Muscle layer of colon (tissue), 2 donors: ENCODE results near the gene MYPN.
"Not testable (repeated sequence)": the region's sequence is repeated elsewhere in the genome, so short reads cannot be mapped to it uniquely, and the experiment has no call there.

Experiments
- H3K27ac ChIP-seq: one replicate; pipeline ENCODE4 v1.7.0; 2013; ENCODE audit warnings: low read depth, mild to moderate bottlenecking, low read length, moderate library complexity
- H3K27me3 ChIP-seq, 2 donors: one replicate each; pipeline ENCODE4 v1.7.0; 2013; ENCODE audit warnings: low read length in 2 of 2, mild to moderate bottlenecking in 2 of 2; ENCODE audit not compliant: insufficient read depth in 2 of 2, control insufficient read depth in 1 of 2
- H3K36me3 ChIP-seq: one replicate; pipeline ENCODE4 v1.7.0; 2013; ENCODE audit warnings: mild to moderate bottlenecking, low read length; ENCODE audit not compliant: insufficient read depth
- H3K4me1 ChIP-seq: one replicate; pipeline ENCODE4 v1.7.0; 2013; ENCODE audit warnings: mild to moderate bottlenecking, low read length; ENCODE audit not compliant: insufficient read depth
- H3K4me3 ChIP-seq, 2 donors: one replicate each; pipeline ENCODE4 v1.7.0; 2013; ENCODE audit warnings: low read length in 2 of 2, low read depth in 1 of 2, mild to moderate bottlenecking in 1 of 2, moderate library complexity in 1 of 2
- H3K9ac ChIP-seq: one replicate; pipeline ENCODE4 v1.7.0; 2013; ENCODE audit warnings: low read length
- H3K9me3 ChIP-seq: one replicate; pipeline ENCODE4 v1.7.0; 2013; ENCODE audit warnings: mild to moderate bottlenecking, low read length
- donor health status: abdominal sarcoma.
- donor health status: Adenocarcinoma of cecum.

MYPN gene

DNA sequence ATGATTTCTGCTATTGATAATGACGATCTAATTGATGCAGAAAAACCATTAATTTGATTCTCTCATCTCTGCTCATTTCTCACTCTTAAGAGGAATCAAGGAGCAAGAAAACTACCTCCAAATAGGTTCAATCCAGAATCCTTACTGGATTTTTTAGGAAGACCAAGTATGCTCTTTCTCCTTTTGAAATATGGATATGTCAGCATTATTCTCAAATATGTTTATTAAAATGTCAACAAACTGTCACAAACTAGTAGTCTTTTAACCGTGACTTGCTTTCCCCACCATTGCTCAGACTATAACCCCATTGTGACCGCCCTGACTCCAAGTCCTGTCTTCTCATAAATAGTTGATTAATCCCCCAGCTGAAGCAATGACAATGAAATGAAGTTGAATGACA lies 123.8 kb downstream of the MYPN start:
- Histone ChIP-seq H3K9ac (no peak overlapping the region), H3K27ac (no peak overlapping the region), H3K4me3 (no peak overlapping the region), H3K27me3 (no peaks in the 10 kb centered on the region), H3K4me1 (peaks cover 4% of the 10 kb centered on the region), H3K9me3 (no peaks in the 10 kb centered on the region), H3K36me3 (no peaks in the 10 kb centered on the region)

- no peak overlapping the region for H3K27ac ChIP-seq
- no peaks in the 10 kb centered on the region for H3K36me3 ChIP-seq
- no peaks in the 10 kb centered on the region for H3K9me3 ChIP-seq
- no peak overlapping the region for H3K4me3 ChIP-seq
- peaks cover 4% of the 10 kb centered on the region for H3K4me1 ChIP-seq
- H3K9ac ChIP-seq, result no peak overlapping the region
- no peaks in the 10 kb centered on the region for H3K27me3 ChIP-seq
Measured at GRCh38 chr10:68235111-68235510, 125.8 kb downstream of the MYPN start.

DNA sequence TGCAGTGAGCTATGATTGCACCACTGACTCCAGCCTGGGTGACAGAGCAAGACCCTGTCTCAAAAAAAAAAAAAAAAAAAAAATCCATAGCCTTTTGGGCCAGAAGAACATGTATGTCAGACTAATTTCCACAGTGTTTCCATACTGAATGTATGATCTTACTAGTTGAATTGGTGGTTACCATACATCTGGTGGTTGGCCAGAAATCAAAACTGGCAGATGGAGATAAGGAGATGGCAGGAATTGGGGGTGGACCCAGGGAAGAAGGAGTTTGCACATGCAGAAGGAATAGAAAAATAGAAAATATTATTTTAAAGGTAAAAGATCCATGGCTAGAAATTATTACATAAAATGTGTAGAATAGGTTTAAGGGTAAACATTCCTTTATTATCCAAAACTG lies 126.3 kb downstream of the MYPN start:
- Histone ChIP-seq H3K4me3 (no peak overlapping the region), H3K4me1 (peaks cover 3% of the 10 kb centered on the region), H3K9me3 (no peaks in the 10 kb centered on the region), H3K9ac (no peak overlapping the region), H3K27me3 (no peaks in the 10 kb centered on the region), H3K36me3 (no peaks in the 10 kb centered on the region), H3K27ac (no peak overlapping the region)

DNA sequence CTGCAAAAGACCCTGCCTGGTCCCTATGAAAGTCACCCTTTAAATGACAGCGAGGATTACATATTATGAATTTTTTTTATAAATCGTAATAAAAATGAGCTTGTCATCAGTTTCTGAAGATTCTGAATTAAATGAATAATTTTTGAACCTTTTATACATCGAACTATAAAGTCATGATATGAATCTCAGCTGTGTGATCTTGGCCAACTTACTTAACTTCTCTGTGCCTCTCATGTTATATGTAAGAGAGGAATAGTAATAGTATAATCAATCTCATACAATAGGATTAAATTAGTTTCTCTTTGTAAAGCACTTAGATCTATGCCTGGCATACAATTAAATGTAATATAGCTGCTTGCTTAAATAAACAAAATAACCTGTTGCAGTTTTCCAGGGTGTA lies 127.9 kb downstream of the MYPN start:
- Histone ChIP-seq H3K9me3 (no peaks in the 10 kb centered on the region), H3K9ac (no peak overlapping the region), H3K4me3 (no peak overlapping the region), H3K36me3 (no peaks in the 10 kb centered on the region), H3K4me1 (no peaks in the 10 kb centered on the region), H3K27me3 (no peaks in the 10 kb centered on the region), H3K27ac (no peak overlapping the region)

DNA sequence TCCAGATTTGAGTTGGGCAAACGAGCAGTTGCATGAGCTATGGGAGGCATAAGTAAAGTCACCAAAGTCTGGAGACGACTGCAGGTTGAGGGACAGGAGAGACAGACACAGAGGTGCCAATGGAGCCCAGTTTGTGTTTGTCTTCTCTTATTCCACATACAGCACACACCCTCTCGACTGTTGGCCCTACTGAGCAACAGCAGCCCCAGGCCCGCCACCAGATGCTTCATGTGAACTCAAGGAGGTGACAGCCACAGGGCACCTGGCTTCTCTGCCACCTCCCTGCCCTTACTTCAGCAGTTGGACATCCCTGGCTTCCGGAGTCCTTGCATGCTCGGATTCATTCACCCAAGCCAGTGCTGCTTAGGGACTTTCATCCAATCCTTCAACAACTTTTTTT lies 129.1 kb downstream of the MYPN start:
- Histone ChIP-seq H3K9me3 (no peaks in the 10 kb centered on the region), H3K27ac (no peak overlapping the region), H3K9ac (no peak overlapping the region), H3K27me3 (no peaks in the 10 kb centered on the region), H3K4me1 (no peaks in the 10 kb centered on the region), H3K36me3 (no peaks in the 10 kb centered on the region), H3K4me3 (no peak overlapping the region)

DNA sequence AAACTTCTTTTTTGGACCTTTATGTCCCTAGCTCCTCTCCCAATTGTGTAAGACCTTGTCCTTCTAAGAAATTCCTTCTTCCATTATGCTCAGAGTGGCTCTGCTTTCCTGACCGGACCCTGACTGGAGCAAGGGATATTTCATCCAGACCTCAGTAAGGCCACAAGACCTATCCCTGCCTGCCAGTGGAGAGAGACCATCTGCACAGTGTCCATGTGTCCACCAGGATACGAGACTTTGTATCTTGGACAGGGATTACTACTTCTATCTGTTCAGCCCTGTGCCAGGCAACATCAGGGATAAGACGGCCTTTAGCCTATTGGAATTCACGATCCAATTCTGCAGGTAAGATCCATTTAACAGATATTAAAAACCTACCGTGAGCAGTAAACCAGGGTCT lies 129.8 kb downstream of the MYPN start:
- H3K9me3 ChIP-seq, result no peaks in the 10 kb centered on the region
- no peaks in the 10 kb centered on the region for H3K36me3 ChIP-seq
- H3K4me1 ChIP-seq, result no peaks in the 10 kb centered on the region
- no peak overlapping the region for H3K4me3 ChIP-seq
- no peak overlapping the region for H3K9ac ChIP-seq
- no peaks in the 10 kb centered on the region for H3K27me3 ChIP-seq
- H3K27ac ChIP-seq, result no peak overlapping the region

GRCh38 chr10:68239596-68240150 lies 130.4 kb downstream of the MYPN start:
- no peaks in the 10 kb centered on the region for H3K9me3 ChIP-seq
- no peaks in the 10 kb centered on the region for H3K27me3 ChIP-seq
- no peaks in the 10 kb centered on the region for H3K36me3 ChIP-seq
- no peaks in the 10 kb centered on the region for H3K4me1 ChIP-seq
- H3K9ac ChIP-seq, result no peak overlapping the region
- H3K27ac ChIP-seq, result no peak overlapping the region
- no peak overlapping the region for H3K4me3 ChIP-seq

DNA sequence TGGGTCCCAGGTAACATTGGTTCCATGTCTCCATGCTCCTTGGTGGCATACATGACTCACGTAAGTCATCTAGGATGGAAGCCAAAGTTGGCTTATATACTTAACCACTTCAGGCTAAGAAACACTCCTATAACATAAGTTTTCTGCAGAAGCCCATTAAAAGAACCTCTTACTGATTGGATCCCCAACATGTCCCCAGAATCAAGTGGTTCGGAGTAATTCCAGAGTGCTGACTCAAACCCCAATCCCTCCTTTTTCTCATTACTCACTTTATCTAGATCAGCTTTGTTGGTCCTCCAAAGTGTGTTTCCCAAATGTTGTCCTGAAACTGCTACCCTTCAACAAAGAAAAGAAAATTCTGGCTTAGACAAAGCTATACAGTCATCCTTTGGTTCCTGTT lies 132.8 kb downstream of the MYPN start:
- no peaks in the 10 kb centered on the region for H3K36me3 ChIP-seq
- no peaks in the 10 kb centered on the region for H3K4me1 ChIP-seq
- H3K9me3 ChIP-seq, result no peaks in the 10 kb centered on the region
- H3K27ac ChIP-seq, result no peak overlapping the region
- H3K27me3 ChIP-seq, result no peaks in the 10 kb centered on the region
- no peak overlapping the region for H3K4me3 ChIP-seq
- no peak overlapping the region for H3K9ac ChIP-seq

DNA sequence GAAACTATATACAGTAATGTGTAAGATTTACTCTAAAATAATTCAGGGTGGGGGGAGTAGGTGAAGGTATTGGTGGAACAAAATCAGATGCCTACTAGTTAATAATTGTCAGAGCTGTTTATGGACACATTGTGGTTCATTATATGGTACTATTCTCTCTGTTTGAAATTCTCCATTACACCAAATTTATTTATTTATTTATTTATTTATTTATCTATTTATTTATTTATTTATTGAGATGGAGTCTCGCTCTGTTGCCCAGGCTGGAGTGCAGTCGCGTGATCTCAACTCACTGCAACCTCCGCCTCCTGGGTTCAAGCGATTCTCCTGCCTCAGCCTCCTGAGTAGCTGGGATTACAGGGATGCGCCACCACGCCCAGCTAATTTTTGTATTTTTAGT lies 137.1 kb downstream of the MYPN start:
- H3K27ac ChIP-seq, H3K9me3 ChIP-seq, H3K27me3 ChIP-seq, H3K4me3 ChIP-seq, H3K36me3 ChIP-seq, H3K9ac ChIP-seq, H3K4me1 ChIP-seq: not testable (repeated sequence)

DNA sequence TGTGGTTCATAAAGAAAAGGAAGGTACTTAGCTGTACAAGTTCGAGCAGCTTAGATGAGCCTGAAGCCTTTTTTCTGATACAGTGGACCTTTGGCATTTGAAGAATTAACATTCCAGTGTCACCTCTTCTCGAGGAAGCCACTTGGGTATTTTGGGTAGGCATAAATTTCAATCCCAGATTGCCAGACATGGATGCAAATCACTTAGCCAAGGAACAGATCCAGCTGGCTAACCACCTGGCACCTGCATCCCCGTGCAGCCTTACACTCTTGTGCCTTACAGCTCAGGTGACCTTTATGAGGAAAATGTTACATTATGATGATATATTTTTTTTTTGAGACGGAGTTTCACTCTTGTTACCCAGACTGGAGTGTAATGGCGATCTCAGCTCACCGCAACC lies 138.6 kb downstream of the MYPN start:
- H3K4me1 ChIP-seq, result no peaks in the 10 kb centered on the region
- no peaks in the 10 kb centered on the region for H3K9me3 ChIP-seq
- H3K27me3 ChIP-seq, result no peaks in the 10 kb centered on the region
- H3K36me3 ChIP-seq, result no peaks in the 10 kb centered on the region
- H3K4me3 ChIP-seq, result no peak overlapping the region
- H3K9ac ChIP-seq, result no peak overlapping the region
- no peak overlapping the region for H3K27ac ChIP-seq

- Histone ChIP-seq H3K9ac (no peak overlapping the region), H3K27ac (no peak overlapping the region), H3K36me3 (no peaks in the 10 kb centered on the region), H3K4me1 (no peaks in the 10 kb centered on the region), H3K9me3 (no peaks in the 10 kb centered on the region), H3K27me3 (no peaks in the 10 kb centered on the region), H3K4me3 (no peak overlapping the region)
Measured at GRCh38 chr10:68249297-68249696, 140.0 kb downstream of the MYPN start.

DNA sequence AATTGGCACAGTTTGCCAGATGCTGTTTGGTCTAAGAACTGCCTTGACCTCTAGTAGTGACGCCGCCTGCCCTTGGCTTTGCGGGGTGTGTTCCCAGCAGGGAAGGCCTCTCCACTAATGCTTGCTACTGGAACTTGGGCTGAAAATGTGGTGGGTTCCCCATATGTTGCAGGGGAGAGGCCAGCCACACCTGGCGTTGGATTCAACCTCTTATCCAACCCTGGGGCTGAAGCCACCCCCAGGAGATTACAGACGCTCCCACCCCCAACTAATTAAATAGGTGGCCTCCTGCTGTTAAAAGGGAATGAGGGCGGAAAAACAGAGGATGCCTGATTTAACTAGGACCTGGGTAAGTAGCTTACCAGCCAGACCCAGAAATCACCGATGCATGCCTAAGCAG lies 141.9 kb downstream of the MYPN start:
- Histone ChIP-seq H3K27me3 (no peaks in the 10 kb centered on the region), H3K9ac (no peak overlapping the region), H3K36me3 (no peaks in the 10 kb centered on the region), H3K9me3 (no peaks in the 10 kb centered on the region), H3K4me3 (no peak overlapping the region), H3K27ac (no peak overlapping the region), H3K4me1 (no peaks in the 10 kb centered on the region)
